ENCODE measurements around the gene IGIP. TPM values are rescaled to one million over a fixed set of nuclear protein-coding genes. Genes with fewer than 3 reads are reported as not detected.

Gene IGIP
- total RNA-seq, 1 experiment from 2014 or later: 1.7 TPM

DNA sequence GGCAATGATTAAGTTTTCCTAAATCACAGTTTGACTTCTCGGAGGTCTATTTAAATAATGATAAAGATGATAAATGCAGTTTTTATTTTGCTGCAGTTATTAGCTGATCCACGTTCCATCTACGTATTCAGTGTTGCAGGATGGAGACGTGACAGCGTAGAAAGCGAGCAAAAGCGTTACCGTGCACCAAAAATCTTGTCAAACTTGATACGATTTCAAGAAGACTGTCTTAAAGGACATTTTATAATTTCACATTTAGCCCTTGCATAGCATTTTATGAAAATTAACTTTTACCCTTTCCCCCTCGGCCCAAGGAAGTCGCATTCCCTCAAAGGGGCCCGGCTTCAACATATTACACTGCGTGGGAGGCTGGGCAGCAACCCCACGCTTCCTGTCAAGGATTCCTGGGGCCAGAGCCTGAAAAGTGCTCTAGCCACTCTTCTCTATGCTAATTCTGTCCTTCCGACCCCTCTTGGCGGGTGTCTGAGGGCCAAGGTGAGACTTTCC lies 18.9 kb upstream of the IGIP start (continued):
- TF ChIP-seq ATF1 (CRISPR knock-in tag; IDR thresholded peaks at IDR 0.05): no peak

DNA sequence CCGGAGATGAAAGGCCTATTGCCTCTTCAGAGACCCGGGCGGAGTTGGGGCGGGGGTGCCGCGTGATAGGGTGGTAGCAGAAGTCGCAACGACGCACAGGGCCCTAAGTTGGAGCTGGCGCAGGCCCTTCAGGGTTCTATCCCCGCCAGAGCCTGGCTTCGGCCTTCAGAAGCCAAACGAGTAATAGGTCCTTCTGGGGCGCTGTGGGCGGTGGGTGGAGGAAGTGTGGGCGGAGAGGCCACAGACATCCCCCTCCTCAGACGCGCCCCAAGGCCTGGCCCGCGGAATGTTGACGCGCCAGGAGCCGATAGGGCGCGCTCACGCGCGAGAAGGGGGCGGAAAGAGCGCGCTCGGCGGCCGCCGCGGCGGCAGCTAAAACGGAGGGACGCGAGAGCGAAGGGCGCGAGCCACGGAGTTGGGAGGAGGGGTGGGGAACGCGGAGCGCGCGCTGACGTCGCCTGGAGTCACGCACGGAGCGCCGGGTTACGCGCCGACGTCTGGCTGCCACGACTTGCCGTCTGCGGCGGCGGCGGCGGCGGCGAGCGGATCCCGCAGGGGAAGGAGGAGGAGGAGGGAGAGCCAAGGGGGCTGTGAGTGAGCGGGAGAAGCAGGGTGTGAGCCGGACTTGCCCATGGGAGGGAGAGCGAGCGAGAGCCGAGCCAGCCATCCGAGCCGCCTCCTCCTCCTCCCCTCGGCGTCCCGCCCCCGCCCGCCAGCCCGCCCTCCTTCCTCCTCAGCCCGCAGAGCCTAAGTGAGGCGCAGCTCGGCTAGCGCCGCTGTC lies 18.2 kb upstream of the IGIP start:
- ChIA-PET CTCF (interaction anchor here (0.5 to 2.6 kb wide), 12 partner anchors 21 to 644 kb away, joined by 3 to 19 read pairs (median 4); partner anchors contain the start of gene NRG2), POLR2A (interaction anchor here (0.6 to 1.6 kb wide), 5 partner anchors 11 to 314 kb away, joined by 3 to 7 read pairs (median 3); no protein-coding TSS in a partner anchor)
- H3K9me3 Mint-ChIP-seq: no peaks in the 10 kb centered on the region
- DNase-seq (ENCODE audit: low spot score) (peak; percentile 88), ATAC-seq (peak; percentile 68)
- H3K27me3 Mint-ChIP-seq (ENCODE audit: low read depth): peaks cover 89% of the 10 kb centered on the region
- peak overlapping the region; percentile 96 for H3K27ac Mint-ChIP-seq
- H3K4me1 Mint-ChIP-seq: peaks cover 46% of the 10 kb centered on the region
- peak overlapping the region; percentile 90 for H3K4me3 Mint-ChIP-seq
- H3K36me3 Mint-ChIP-seq: no peaks in the 10 kb centered on the region
- TF ChIP-seq, protein P1, sequence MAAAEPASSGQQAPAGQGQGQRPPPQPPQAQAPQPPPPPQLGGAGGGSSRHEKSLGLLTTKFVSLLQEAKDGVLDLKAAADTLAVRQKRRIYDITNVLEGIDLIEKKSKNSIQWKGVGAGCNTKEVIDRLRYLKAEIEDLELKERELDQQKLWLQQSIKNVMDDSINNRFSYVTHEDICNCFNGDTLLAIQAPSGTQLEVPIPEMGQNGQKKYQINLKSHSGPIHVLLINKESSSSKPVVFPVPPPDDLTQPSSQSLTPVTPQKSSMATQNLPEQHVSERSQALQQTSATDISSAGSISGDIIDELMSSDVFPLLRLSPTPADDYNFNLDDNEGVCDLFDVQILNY (CRISPR knock-in tag; IDR thresholded peaks at IDR 0.05): peak; percentile 88
- TF ChIP-seq CREB1 (CRISPR knock-in tag; IDR thresholded peaks at IDR 0.05): no peak
- TF ChIP-seq, protein P2, sequence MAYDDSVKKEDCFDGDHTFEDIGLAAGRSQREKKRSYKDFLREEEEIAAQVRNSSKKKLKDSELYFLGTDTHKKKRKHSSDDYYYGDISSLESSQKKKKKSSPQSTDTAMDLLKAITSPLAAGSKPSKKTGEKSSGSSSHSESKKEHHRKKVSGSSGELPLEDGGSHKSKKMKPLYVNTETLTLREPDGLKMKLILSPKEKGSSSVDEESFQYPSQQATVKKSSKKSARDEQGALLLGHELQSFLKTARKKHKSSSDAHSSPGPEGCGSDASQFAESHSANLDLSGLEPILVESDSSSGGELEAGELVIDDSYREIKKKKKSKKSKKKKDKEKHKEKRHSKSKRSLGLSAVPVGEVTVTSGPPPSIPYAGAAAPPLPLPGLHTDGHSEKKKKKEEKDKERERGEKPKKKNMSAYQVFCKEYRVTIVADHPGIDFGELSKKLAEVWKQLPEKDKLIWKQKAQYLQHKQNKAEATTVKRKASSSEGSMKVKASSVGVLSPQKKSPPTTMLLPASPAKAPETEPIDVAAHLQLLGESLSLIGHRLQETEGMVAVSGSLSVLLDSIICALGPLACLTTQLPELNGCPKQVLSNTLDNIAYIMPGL (CRISPR knock-in tag; IDR thresholded peaks at IDR 0.05): peak; percentile 92; the same call in 1 of the 2 replicates
- TF ChIP-seq, protein P3, sequence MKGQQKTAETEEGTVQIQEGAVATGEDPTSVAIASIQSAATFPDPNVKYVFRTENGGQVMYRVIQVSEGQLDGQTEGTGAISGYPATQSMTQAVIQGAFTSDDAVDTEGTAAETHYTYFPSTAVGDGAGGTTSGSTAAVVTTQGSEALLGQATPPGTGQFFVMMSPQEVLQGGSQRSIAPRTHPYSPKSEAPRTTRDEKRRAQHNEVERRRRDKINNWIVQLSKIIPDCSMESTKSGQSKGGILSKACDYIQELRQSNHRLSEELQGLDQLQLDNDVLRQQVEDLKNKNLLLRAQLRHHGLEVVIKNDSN (CRISPR knock-in tag; IDR thresholded peaks at IDR 0.05): peak; percentile 25; the same call in 1 of the 2 replicates
- no peak for TF ChIP-seq ZNF416 (CRISPR knock-in tag; IDR thresholded peaks at IDR 0.05)
- TF ChIP-seq SMAD4 (CRISPR knock-in tag; IDR thresholded peaks at IDR 0.05): no peak
- TF ChIP-seq HMGA2 (CRISPR knock-in tag; IDR thresholded peaks at IDR 0.05): no peak
- TF ChIP-seq ELF4 (CRISPR knock-in tag; IDR thresholded peaks at IDR 0.05; ENCODE audit: low read depth): no peak
- TF ChIP-seq SOX15 (CRISPR knock-in tag; IDR thresholded peaks at IDR 0.05): no peak
- TF ChIP-seq CBFB (CRISPR knock-in tag; IDR thresholded peaks at IDR 0.05; ENCODE audit: low read depth): no peak
- TF ChIP-seq, protein P4, sequence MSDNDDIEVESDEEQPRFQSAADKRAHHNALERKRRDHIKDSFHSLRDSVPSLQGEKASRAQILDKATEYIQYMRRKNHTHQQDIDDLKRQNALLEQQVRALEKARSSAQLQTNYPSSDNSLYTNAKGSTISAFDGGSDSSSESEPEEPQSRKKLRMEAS (CRISPR knock-in tag; IDR thresholded peaks at IDR 0.05): peak; percentile 83
- no peak for TF ChIP-seq TCF7 (CRISPR knock-in tag; IDR thresholded peaks at IDR 0.05; ENCODE audit: low read depth)
- TF ChIP-seq ZNF317 (CRISPR knock-in tag; IDR thresholded peaks at IDR 0.05; ENCODE audit: borderline replicate concordance, low read depth): no peak
- TF ChIP-seq, protein P5, sequence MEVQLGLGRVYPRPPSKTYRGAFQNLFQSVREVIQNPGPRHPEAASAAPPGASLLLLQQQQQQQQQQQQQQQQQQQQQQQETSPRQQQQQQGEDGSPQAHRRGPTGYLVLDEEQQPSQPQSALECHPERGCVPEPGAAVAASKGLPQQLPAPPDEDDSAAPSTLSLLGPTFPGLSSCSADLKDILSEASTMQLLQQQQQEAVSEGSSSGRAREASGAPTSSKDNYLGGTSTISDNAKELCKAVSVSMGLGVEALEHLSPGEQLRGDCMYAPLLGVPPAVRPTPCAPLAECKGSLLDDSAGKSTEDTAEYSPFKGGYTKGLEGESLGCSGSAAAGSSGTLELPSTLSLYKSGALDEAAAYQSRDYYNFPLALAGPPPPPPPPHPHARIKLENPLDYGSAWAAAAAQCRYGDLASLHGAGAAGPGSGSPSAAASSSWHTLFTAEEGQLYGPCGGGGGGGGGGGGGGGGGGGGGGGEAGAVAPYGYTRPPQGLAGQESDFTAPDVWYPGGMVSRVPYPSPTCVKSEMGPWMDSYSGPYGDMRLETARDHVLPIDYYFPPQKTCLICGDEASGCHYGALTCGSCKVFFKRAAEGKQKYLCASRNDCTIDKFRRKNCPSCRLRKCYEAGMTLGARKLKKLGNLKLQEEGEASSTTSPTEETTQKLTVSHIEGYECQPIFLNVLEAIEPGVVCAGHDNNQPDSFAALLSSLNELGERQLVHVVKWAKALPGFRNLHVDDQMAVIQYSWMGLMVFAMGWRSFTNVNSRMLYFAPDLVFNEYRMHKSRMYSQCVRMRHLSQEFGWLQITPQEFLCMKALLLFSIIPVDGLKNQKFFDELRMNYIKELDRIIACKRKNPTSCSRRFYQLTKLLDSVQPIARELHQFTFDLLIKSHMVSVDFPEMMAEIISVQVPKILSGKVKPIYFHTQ (CRISPR knock-in tag; IDR thresholded peaks at IDR 0.05): no peak
- TF ChIP-seq ZNF138 (CRISPR knock-in tag; conservative IDR thresholded peaks at IDR 0.05): no peak
- TF ChIP-seq, protein P6, sequence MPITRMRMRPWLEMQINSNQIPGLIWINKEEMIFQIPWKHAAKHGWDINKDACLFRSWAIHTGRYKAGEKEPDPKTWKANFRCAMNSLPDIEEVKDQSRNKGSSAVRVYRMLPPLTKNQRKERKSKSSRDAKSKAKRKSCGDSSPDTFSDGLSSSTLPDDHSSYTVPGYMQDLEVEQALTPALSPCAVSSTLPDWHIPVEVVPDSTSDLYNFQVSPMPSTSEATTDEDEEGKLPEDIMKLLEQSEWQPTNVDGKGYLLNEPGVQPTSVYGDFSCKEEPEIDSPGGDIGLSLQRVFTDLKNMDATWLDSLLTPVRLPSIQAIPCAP (CRISPR knock-in tag; IDR thresholded peaks at IDR 0.05): no peak
- TF ChIP-seq ZBTB21 (CRISPR knock-in tag; IDR thresholded peaks at IDR 0.05; ENCODE audit: borderline replicate concordance): no peak
- TF ChIP-seq, protein P7, sequence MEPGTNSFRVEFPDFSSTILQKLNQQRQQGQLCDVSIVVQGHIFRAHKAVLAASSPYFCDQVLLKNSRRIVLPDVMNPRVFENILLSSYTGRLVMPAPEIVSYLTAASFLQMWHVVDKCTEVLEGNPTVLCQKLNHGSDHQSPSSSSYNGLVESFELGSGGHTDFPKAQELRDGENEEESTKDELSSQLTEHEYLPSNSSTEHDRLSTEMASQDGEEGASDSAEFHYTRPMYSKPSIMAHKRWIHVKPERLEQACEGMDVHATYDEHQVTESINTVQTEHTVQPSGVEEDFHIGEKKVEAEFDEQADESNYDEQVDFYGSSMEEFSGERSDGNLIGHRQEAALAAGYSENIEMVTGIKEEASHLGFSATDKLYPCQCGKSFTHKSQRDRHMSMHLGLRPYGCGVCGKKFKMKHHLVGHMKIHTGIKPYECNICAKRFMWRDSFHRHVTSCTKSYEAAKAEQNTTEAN (CRISPR knock-in tag; IDR thresholded peaks at IDR 0.05): no peak
- TF ChIP-seq, protein P8, sequence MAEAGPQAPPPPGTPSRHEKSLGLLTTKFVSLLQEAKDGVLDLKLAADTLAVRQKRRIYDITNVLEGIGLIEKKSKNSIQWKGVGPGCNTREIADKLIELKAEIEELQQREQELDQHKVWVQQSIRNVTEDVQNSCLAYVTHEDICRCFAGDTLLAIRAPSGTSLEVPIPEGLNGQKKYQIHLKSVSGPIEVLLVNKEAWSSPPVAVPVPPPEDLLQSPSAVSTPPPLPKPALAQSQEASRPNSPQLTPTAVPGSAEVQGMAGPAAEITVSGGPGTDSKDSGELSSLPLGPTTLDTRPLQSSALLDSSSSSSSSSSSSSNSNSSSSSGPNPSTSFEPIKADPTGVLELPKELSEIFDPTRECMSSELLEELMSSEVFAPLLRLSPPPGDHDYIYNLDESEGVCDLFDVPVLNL (CRISPR knock-in tag; IDR thresholded peaks at IDR 0.05; ENCODE audit: borderline replicate concordance, low read depth): no peak
- TF ChIP-seq ESRRA (CRISPR knock-in tag; IDR thresholded peaks at IDR 0.05; ENCODE audit: borderline replicate concordance): no peak
- TF ChIP-seq, protein P9, sequence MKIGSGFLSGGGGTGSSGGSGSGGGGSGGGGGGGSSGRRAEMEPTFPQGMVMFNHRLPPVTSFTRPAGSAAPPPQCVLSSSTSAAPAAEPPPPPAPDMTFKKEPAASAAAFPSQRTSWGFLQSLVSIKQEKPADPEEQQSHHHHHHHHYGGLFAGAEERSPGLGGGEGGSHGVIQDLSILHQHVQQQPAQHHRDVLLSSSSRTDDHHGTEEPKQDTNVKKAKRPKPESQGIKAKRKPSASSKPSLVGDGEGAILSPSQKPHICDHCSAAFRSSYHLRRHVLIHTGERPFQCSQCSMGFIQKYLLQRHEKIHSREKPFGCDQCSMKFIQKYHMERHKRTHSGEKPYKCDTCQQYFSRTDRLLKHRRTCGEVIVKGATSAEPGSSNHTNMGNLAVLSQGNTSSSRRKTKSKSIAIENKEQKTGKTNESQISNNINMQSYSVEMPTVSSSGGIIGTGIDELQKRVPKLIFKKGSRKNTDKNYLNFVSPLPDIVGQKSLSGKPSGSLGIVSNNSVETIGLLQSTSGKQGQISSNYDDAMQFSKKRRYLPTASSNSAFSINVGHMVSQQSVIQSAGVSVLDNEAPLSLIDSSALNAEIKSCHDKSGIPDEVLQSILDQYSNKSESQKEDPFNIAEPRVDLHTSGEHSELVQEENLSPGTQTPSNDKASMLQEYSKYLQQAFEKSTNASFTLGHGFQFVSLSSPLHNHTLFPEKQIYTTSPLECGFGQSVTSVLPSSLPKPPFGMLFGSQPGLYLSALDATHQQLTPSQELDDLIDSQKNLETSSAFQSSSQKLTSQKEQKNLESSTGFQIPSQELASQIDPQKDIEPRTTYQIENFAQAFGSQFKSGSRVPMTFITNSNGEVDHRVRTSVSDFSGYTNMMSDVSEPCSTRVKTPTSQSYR (CRISPR knock-in tag; IDR thresholded peaks at IDR 0.05): no peak

All from WTC11 (cell line).